Colon (tissue), 2 donors: ENCODE data around the gene VPS13D.

Experiments
- FAIRE-seq: peaks from 2 replicates; lab custom pipeline; 2012; peaks lifted over from hg19 to GRCh38; lab: Jason Lieb, UNC
- donor health status: control.
- donor health status: control.

VPS13D gene

GRCh38 chr1:12229386-12229834 lies 420 bp upstream of the VPS13D start:
- no peak for FAIRE-seq

- no peak for FAIRE-seq
Observed at GRCh38 chr1:12230549-12231275, 882 bp downstream of the VPS13D start.

GRCh38 chr1:12231276-12231595 lies 1.4 kb downstream of the VPS13D start:
- FAIRE-seq, result no peak

- FAIRE-seq, result no peak
Observed at GRCh38 chr1:12232221-12232620, 2.4 kb downstream of the VPS13D start.

- no peak for FAIRE-seq
Observed at GRCh38 chr1:12244078-12244477, 14.2 kb downstream of the VPS13D start.

- FAIRE-seq, result no peak
Observed at GRCh38 chr1:12244585-12244984, 14.8 kb downstream of the VPS13D start.

GRCh38 chr1:12245116-12245515 lies 15.3 kb downstream of the VPS13D start:
- FAIRE-seq, result no peak

GRCh38 chr1:12245733-12246132 lies 15.9 kb downstream of the VPS13D start:
- FAIRE-seq, result no peak

- FAIRE-seq, result no peak
Observed at GRCh38 chr1:12246584-12246983, 16.8 kb downstream of the VPS13D start.

GRCh38 chr1:12249181-12249580 lies 19.4 kb downstream of the VPS13D start:
- no peak for FAIRE-seq

- FAIRE-seq, result no peak
Observed at GRCh38 chr1:12249748-12250147, 19.9 kb downstream of the VPS13D start.

GRCh38 chr1:12251442-12251841 lies 21.6 kb downstream of the VPS13D start:
- FAIRE-seq, result no peak

- no peak for FAIRE-seq
Observed at GRCh38 chr1:12255913-12256312, 26.1 kb downstream of the VPS13D start.

GRCh38 chr1:12258272-12258671 lies 28.4 kb downstream of the VPS13D start:
- no peak for FAIRE-seq

GRCh38 chr1:12269351-12269750 lies 39.5 kb downstream of the VPS13D start:
- no peak for FAIRE-seq

GRCh38 chr1:12271033-12271432 lies 41.2 kb downstream of the VPS13D start:
- FAIRE-seq, result no peak

GRCh38 chr1:12272770-12273169 lies 42.9 kb downstream of the VPS13D start:
- FAIRE-seq, result no peak

GRCh38 chr1:12275370-12275769 lies 45.5 kb downstream of the VPS13D start:
- FAIRE-seq, result no peak

- FAIRE-seq, result no peak
Observed at GRCh38 chr1:12276225-12276624, 46.4 kb downstream of the VPS13D start.

- FAIRE-seq, result no peak
Observed at GRCh38 chr1:12279003-12279402, 49.2 kb downstream of the VPS13D start.

GRCh38 chr1:12279728-12280464 lies 50.1 kb downstream of the VPS13D start:
- no peak for FAIRE-seq

- no peak for FAIRE-seq
Observed at GRCh38 chr1:12282142-12282541, 52.3 kb downstream of the VPS13D start.

GRCh38 chr1:12284486-12284885 lies 54.7 kb downstream of the VPS13D start:
- no peak for FAIRE-seq
